GM12872 (cell line): ENCODE results near the gene BAG3.

ENCODE experiments used
- TF ChIP-seq, protein P1 (sequence below): IDR thresholded peaks from 3 replicates; pipeline ENCODE4 v1.5.1; 2011; ENCODE audit warnings: low read depth, mild to moderate bottlenecking, low read length, moderate library complexity; ENCODE audit not compliant: insufficient read depth

The BAG3 gene

GRCh38 chr10:119705434-119705831, 54.3 kb downstream of the BAG3 start:
- TF ChIP-seq, protein P1, sequence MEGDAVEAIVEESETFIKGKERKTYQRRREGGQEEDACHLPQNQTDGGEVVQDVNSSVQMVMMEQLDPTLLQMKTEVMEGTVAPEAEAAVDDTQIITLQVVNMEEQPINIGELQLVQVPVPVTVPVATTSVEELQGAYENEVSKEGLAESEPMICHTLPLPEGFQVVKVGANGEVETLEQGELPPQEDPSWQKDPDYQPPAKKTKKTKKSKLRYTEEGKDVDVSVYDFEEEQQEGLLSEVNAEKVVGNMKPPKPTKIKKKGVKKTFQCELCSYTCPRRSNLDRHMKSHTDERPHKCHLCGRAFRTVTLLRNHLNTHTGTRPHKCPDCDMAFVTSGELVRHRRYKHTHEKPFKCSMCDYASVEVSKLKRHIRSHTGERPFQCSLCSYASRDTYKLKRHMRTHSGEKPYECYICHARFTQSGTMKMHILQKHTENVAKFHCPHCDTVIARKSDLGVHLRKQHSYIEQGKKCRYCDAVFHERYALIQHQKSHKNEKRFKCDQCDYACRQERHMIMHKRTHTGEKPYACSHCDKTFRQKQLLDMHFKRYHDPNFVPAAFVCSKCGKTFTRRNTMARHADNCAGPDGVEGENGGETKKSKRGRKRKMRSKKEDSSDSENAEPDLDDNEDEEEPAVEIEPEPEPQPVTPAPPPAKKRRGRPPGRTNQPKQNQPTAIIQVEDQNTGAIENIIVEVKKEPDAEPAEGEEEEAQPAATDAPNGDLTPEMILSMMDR, result no peak

DNA sequence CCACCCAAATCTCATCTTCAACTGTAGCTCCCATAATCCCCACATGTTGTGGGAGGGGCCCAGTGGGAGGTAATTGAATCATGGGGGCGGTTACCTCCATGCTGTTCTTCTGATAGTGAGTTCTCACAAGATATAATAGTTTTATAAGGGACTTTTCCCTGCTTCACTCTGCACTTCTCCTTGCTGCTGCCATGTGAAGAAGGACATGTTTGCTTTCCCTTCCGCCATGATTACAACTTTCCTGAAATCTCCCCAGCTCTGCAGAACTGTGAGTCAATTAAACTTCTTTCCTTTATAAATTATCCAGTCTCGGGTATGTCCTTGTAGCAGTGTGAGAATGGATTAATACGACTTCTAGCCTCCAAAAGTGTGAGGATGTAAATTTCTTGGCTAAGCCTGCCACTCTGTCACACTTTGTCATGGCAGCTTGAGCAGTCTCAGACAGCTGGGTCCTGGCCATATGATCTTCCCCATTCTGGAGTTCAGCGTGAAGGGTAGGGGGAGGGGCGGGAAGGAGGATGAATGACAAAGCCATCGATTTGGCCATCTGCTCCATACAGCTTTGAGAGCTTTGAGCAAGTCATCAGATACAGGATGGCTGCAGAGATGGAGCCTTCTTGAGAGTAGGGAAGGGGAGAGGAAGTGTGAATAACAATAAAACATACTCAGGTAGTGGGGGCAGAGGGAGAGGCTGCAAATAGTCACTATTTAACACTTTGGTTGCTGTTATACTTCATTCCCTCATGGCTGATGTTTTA, 55.5 kb downstream of the BAG3 start:
- TF ChIP-seq, protein P1, result no peak

GRCh38 chr10:119713744-119714483, 62.7 kb downstream of the BAG3 start:
- TF ChIP-seq, protein P1, result no peak

- TF ChIP-seq, protein P1, result no peak
Observed at GRCh38 chr10:119714484-119714816, 63.3 kb downstream of the BAG3 start.

DNA sequence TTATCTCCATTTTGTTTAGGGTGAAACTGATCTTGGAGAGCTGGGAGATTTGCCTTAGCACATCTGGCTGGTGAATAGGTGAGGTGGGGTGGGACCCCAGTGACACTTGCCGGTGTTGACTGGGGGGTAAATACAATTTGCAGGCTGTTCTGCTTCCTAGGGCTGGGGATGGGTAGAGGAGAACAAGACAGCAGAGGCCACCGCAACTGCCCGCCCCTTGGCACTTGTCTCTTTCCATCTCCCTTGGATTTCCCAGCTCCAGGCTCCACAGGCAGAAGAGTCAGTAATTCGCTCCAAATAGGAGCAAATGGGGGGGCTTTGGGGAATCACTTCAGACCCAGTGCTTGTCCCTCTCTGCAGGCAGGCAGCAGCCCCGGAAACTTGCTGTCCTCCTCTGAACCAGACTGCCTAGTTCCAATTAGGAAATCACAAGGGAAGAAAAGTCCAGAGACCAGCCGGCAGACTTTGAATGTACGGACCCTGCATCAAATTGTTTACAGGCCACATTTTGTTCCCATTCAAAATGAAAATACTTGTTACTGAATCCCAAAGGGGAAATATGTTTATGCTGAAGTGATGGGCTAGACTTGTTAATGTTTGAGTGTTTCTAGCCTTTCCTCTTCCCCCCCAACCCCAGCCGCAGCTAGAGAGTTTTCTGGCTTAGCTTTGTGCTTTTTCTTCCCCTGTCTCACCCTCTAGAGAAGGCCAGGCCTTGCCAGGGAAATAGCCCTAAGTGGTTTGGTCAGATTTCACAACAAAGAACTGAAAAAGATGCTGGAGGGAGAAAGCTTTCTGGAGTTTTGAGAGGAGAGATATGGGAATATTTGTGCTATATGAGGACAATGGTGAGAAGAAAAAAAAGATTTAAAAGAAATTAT, 64.7 kb downstream of the BAG3 start:
- TF ChIP-seq, protein P1, result no peak

DNA sequence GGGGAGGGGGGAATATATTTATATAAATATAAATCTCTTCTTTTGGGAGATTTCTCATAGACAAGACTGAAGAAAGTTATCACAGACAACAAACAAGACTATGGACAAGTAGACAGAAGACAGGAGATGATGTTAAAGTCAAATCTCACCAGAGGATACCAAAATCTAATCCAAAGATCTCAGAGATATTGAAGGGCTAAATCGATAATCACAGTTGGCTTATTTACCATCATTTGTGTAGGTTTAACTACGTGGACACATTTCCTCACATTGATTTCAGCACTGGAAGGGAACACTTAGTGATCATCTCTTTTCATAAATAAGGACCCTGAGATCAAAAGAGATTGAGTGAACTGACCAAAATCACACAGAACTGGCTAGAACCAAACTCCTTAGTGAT, 72.0 kb downstream of the BAG3 start:
- TF ChIP-seq, protein P1, result no peak

GRCh38 chr10:119723624-119724023, 72.4 kb downstream of the BAG3 start:
- TF ChIP-seq, protein P1, result no peak
